ENCODE results near the gene ULBP3. TPM values are rescaled to one million over a fixed set of nuclear protein-coding genes. Genes with fewer than 3 reads are reported as not detected.
"Not testable (repeated sequence)": the region's sequence is repeated elsewhere in the genome, so short reads cannot be mapped to it uniquely, and the experiment has no call there.

The ULBP3 gene
- polyA plus RNA-seq, 4 donors = 7.7 to 10.6 (median 9.0) TPM

GRCh38 chr6:150043501-150044412 lies 25.2 kb downstream of the ULBP3 start:
- DNase-seq (ENCODE audit: low read depth in 4 of 4, low spot score in 3 of 4) = no peak

DNA sequence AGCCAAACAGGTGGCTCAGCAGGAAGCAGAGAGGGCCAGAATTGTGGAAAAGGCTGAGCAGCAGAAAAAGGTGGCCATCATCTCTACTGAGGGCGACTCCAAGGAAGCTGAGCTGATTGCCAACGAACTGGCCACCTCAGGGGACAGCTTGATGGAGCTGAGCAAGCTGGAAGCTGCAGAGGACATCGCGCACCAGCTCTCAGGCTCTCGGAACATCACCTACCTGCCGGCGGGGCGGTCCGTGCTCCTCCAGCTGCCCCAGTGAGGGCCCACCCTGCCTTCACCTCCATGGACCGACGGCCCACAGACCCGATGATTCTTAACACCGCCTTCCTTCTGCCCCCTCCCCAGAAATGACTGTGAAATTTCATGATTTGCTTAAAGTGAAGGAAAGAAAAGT lies 25.8 kb downstream of the ULBP3 start:
- DNase-seq (ENCODE audit: low read depth in 4 of 4, low spot score in 3 of 4) = no peak

DNA sequence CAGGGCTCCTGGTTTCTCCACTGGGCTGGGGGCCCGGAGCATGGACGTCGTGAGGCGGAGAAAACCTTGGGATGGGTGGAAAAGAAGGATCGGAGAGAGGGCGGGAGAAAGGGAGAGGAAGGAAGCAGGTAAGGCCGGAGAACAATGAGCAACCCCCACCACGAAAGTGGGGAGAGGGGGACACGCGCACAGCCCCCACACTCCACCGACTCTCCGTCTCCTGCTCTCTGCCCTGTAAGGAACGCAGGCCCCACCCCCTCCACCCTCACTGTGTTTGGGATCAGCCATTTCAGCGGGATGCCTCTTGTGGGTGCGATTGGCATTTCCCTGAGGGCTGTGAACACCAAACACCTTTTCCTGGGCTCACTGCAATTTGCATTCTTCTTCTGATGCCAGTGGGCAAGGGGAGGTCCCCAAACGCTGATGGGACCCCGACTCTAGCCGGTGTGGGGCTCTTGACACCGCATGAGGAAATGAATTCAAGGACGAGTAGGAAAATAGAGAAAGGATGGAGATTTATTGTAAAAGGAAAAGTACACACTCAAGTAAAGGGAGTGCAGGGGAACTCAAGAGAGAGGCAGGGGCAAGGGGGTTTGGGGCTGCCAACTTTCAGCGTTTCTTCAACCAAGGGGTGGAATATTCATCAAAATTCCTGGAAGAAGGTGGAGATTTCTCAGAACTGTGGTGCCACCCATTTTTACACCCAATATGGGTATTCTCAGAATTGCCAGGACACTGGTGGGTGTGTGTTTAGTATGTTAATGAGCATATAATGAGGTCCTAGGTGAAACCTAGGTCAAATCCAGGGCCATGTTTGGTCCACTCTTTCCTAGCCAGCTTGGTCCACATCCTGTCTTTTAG lies 30.5 kb downstream of the ULBP3 start:
- no peak for DNase-seq (ENCODE audit: low read depth in 4 of 4, low spot score in 3 of 4)

- DNase-seq (ENCODE audit: low read depth in 4 of 4, low spot score in 3 of 4) = no peak
These were observed 31.3 kb downstream of the ULBP3 start for GRCh38 chr6:150037526-150038201.

DNA sequence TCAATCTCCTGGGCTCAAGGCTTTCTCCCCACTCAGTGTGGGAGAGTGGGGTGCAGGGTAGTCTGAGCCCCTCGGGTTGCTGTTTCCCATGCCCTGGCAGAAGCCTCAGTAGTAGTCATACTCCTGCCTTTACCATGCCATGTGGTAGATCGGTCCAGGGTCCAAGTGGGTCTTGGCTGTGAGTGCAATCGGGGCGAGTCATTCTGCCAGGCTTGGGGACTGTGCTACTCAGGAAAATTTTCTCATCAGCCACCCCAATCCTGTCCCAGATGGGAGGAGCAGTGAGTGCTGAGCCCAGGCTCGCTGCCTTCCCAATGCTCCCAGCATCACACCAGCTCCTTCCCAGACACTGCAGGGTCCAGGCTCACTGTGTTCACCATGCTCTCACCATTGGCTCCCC lies 32.8 kb downstream of the ULBP3 start:
- no peak for DNase-seq (ENCODE audit: low read depth in 4 of 4, low spot score in 3 of 4)

- DNase-seq (ENCODE audit: low read depth in 4 of 4, low spot score in 3 of 4) = no peak
These were observed 35.6 kb downstream of the ULBP3 start for GRCh38 chr6:150033207-150033771.

- no peak for DNase-seq (ENCODE audit: low read depth in 4 of 4, low spot score in 3 of 4)
These were observed 36.3 kb downstream of the ULBP3 start for GRCh38 chr6:150032598-150032997.

- no peak for DNase-seq (ENCODE audit: low read depth in 4 of 4, low spot score in 3 of 4)
These were observed 38.3 kb downstream of the ULBP3 start for GRCh38 chr6:150030611-150031010.

DNA sequence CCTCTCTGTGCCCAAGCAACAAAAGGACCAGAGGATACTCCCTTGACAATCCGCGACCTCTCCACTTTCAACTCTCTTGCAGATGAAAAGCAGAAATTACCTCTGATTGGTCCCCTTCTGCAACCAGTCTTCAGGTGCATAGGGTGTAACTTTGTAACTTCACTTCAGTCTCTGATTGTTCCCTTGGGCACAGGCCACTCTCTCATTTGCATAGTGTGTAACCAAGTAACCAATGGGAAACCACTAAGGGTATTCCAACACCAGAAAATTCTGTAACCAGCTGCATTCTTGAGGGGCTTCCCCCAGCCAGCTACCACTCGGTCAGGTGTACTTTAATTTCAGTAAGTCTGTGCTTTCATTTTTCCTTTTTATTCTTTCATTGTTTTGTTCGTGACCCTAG lies 39.2 kb downstream of the ULBP3 start:
- DNase-seq (ENCODE audit: low read depth in 4 of 4, low spot score in 3 of 4) = no peak

- no peak for DNase-seq (ENCODE audit: low read depth in 4 of 4, low spot score in 3 of 4)
These were observed 39.6 kb downstream of the ULBP3 start for GRCh38 chr6:150029276-150029675.

DNA sequence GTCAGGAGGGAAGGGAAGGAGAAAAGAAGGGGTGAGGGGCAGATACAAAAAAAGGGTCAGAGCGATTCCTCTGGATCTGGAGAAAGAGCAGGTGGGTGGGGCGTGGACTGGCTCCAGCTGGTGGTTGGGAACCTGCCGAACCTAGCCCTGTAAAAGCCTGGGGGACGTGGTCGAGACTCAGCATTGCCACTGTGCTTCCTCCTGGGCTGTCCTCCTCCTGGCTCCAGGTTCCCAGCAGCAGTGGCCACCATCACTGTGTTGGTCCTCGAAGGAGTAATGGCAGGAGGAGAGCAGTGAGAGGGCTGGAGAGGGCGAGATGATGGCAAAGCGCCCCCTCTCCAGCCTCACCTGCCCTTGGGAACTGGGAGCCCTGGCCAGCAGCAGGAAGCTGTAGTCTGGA lies 40.1 kb downstream of the ULBP3 start:
- DNase-seq (ENCODE audit: low read depth in 4 of 4, low spot score in 3 of 4) = no peak

DNA sequence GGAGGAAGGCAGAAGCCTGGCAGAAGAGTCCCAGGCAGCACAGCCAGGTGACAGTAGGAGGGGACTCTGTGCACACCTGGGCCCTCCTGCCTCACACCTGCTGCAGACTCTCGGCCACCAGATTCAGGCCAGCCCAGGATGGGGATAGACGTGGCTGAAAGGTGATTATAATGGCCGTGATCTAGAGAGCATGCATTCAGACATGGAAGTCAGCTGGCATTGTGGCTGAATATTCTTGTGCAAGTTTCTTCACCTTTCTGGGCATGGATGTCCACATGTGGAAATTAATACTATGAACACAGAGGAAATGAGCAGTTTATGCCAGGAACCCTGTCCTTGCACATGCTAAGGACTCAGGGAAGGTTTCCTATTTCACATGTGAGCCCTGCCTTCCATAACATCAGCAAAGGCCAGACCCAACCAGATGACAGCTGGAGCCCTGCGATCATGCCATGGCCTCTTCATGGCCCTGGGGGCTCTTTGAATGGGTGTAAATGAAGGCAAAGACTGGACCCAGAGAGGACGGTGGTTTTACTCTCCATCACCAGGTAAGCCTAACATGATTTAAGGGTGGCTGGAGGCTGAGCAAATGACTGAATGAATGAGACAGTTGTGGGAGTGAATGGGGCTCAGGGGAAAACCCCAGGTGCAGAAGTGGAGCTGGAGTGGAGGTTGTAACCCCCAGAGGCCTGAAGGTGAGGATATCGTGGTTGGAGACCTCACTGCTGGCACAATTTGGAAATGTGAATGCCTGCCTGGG lies 40.9 kb downstream of the ULBP3 start:
- DNase-seq (ENCODE audit: low read depth in 4 of 4, low spot score in 3 of 4) = no peak

GRCh38 chr6:150026976-150027805 lies 41.7 kb downstream of the ULBP3 start:
- DNase-seq (ENCODE audit: low read depth in 4 of 4, low spot score in 3 of 4) = no peak

- no peak for DNase-seq (ENCODE audit: low read depth in 4 of 4, low spot score in 3 of 4)
These were observed 43.6 kb downstream of the ULBP3 start, which contains the start of gene RAET1L for GRCh38 chr6:150025201-150025917. TSS of gene RAET1L (minus strand) at chr6:150025532. CDS start at chr6:150025471, 61 bp downstream.

- no peak for DNase-seq (ENCODE audit: low read depth in 4 of 4, low spot score in 3 of 4)
These were observed 44.2 kb downstream of the ULBP3 start for GRCh38 chr6:150024646-150025155.

- DNase-seq (ENCODE audit: low read depth in 4 of 4, low spot score in 3 of 4) = not testable (repeated sequence)
These were observed 44.9 kb downstream of the ULBP3 start for GRCh38 chr6:150024021-150024420.

- DNase-seq (ENCODE audit: low read depth in 4 of 4, low spot score in 3 of 4) = not testable (repeated sequence)
These were observed 47.1 kb downstream of the ULBP3 start for GRCh38 chr6:150021870-150022269.

All from right renal pelvis (tissue), 4 donors.